IMR-90 (cell line): ENCODE data around the gene ATP6V0A4. TPM values are rescaled to one million over a fixed set of nuclear protein-coding genes. Genes with fewer than 3 reads are reported as not detected.

Source experiments
- ATAC-seq: fragments of 200-7000 bp; cut with Tn5 transposase; 2 replicates; pipeline ENCODE4 v1.9.1; 2020; ENCODE audit warnings: low read depth, mild to moderate bottlenecking, moderate library complexity
- BruUV-seq: library from RNA; stranded (reverse); fragments of 400-500 nt; replicated peaks from 2 replicates; lab custom pipeline; 2021; lab: Mats Ljungman, UMichigan
- CTCF ChIA-PET: fragments of 300-600 bp; formaldehyde crosslinking; extraction: SDS; loops from one replicate; lab custom pipeline; 2021; ENCODE audit warnings: antibody characterized with exemption; lab: Yijun Ruan, JAX
- POLR2A ChIA-PET: fragments of 300-600 bp; sonication (Branson Sonifier 250); formaldehyde crosslinking; loops from one replicate; lab custom pipeline; 2022; ENCODE audit warnings: antibody characterized with exemption; ENCODE audit not compliant: unreplicated experiment; lab: Charles Lee
- DNase-seq: peaks from one replicate; pipeline ENCODE4 v3.0.0; 2013
- H2AFZ ChIP-seq: replicated peaks from 2 replicates; pipeline ENCODE3; 2013; ENCODE audit warnings: low read length, mild to moderate bottlenecking; ENCODE audit not compliant: poor library complexity
- H2AK5ac ChIP-seq: 2 replicates; pipeline ENCODE4 v1.6.1; 2013; ENCODE audit warnings: low read depth, low read length, inconsistent platforms
- H2AK9ac ChIP-seq: replicated peaks from 2 replicates; pipeline ENCODE3; 2013; ENCODE audit warnings: mild to moderate bottlenecking, low read depth, low read length, moderate library complexity; ENCODE audit not compliant: poor library complexity
- H2BK120ac ChIP-seq: 2 replicates; pipeline ENCODE4 v1.6.1; 2013; ENCODE audit warnings: low read depth, low read length, inconsistent platforms
- H2BK15ac ChIP-seq: 3 replicates; pipeline ENCODE4 v1.6.1; 2013; ENCODE audit warnings: low read depth, low read length, inconsistent platforms
- H2BK20ac ChIP-seq: 2 replicates; pipeline ENCODE4 v1.6.1; 2013; ENCODE audit warnings: low read depth, mild to moderate bottlenecking, inconsistent platforms, low read length, moderate library complexity
- H2BK5ac ChIP-seq: 2 replicates; pipeline ENCODE4 v1.6.1; 2013; ENCODE audit warnings: mild to moderate bottlenecking, low read depth, low read length, inconsistent platforms; ENCODE audit not compliant: poor library complexity, severe bottlenecking
- H3K14ac ChIP-seq: replicated peaks from 2 replicates; pipeline ENCODE4 v1.6.1; 2013; ENCODE audit warnings: low read depth, low read length, inconsistent platforms
- H3K18ac ChIP-seq: 2 replicates; pipeline ENCODE4 v1.6.1; 2013; ENCODE audit warnings: low read depth, low read length, control low read depth
- H3K23ac ChIP-seq: 2 replicates; pipeline ENCODE4 v1.6.1; 2013; ENCODE audit warnings: low read depth, low read length, inconsistent platforms
- H3K27ac ChIP-seq: 2 replicates; pipeline ENCODE4 v1.5.1; 2013; ENCODE audit warnings: mild to moderate bottlenecking, control low read depth, low read length; ENCODE audit not compliant: insufficient read depth
- H3K27me3 ChIP-seq: 2 replicates; pipeline ENCODE4 v1.6.1; 2013; ENCODE audit warnings: low read length; ENCODE audit not compliant: control insufficient read depth, insufficient read depth
- H3K36me3 ChIP-seq: 2 replicates; pipeline ENCODE4 v1.6.1; 2013; ENCODE audit warnings: low read length, mixed read lengths; ENCODE audit not compliant: control insufficient read depth, insufficient read depth
- H3K4ac ChIP-seq: 2 replicates; pipeline ENCODE4 v1.6.1; 2013; ENCODE audit warnings: low read depth, low read length, inconsistent platforms
- H3K4me1 ChIP-seq: 2 replicates; pipeline ENCODE4 v1.6.1; 2013; ENCODE audit warnings: low read length, mixed read lengths; ENCODE audit not compliant: control insufficient read depth, insufficient read depth
- H3K4me2 ChIP-seq: 2 replicates; pipeline ENCODE4 v1.6.1; 2013; ENCODE audit warnings: low read depth, mild to moderate bottlenecking, control low read depth, low read length, moderate library complexity
- H3K4me3 ChIP-seq: 2 replicates; pipeline ENCODE4 v1.5.1; 2013; ENCODE audit warnings: low read depth, mild to moderate bottlenecking, control low read depth, low read length, moderate library complexity; ENCODE audit not compliant: insufficient read depth
- H3K56ac ChIP-seq: 2 replicates; pipeline ENCODE4 v1.6.1; 2013; ENCODE audit warnings: low read length, inconsistent platforms; ENCODE audit not compliant: insufficient read depth; ENCODE audit errors: extremely low read depth
- H3K79me1 ChIP-seq, 2 experiments: 2 replicates each; pipeline ENCODE4 v1.6.1; 2013; ENCODE audit warnings: low read length in 2 of 2, inconsistent platforms in 1 of 2, low read depth in 1 of 2
- H3K9ac ChIP-seq: 2 replicates; pipeline ENCODE4 v1.6.1; 2013; ENCODE audit warnings: low read depth, low read length, control low read depth
- H3K9me1 ChIP-seq: 2 replicates; pipeline ENCODE4 v1.6.1; 2013; ENCODE audit warnings: low read length, inconsistent platforms; ENCODE audit not compliant: insufficient read depth
- H3K9me3 ChIP-seq: 2 replicates; pipeline ENCODE4 v1.6.1; 2013; ENCODE audit warnings: low read length; ENCODE audit not compliant: control insufficient read depth, insufficient read depth
- H4K20me1 ChIP-seq: 2 replicates; pipeline ENCODE4 v1.6.1; 2013; ENCODE audit warnings: low read length, inconsistent platforms; ENCODE audit not compliant: insufficient read depth
- H4K5ac ChIP-seq: 2 replicates; pipeline ENCODE4 v1.6.1; 2013; ENCODE audit warnings: mild to moderate bottlenecking, low read depth, low read length, control low read depth
- H4K8ac ChIP-seq, 2 experiments: 2 replicates each; pipeline ENCODE4 v1.6.1; 2013; ENCODE audit warnings: low read depth in 2 of 2, low read length in 2 of 2, control low read depth in 1 of 2, inconsistent platforms in 1 of 2
- H4K91ac ChIP-seq: 2 replicates; pipeline ENCODE4 v1.6.1; 2013; ENCODE audit warnings: low read depth, low read length, inconsistent platforms; ENCODE audit not compliant: insufficient read depth
- BHLHE40 ChIP-seq: fragments of 150-350 bp; IDR thresholded peaks from 2 replicates; pipeline ENCODE4 v1.6.1; 2016; ENCODE audit warnings: mild to moderate bottlenecking, low read depth, low read length
- CTCF ChIP-seq: conservative IDR thresholded peaks from 2 replicates; pipeline ENCODE4 v1.5.1; 2012; ENCODE audit warnings: mild to moderate bottlenecking, low read depth, low read length, improper control_type of control experiment
- FOS ChIP-seq: fragments of 150-350 bp; IDR thresholded peaks from 2 replicates; pipeline ENCODE4 v1.6.1; 2016; ENCODE audit warnings: low read depth, low read length
- MAFK ChIP-seq: IDR thresholded peaks from 2 replicates; pipeline ENCODE4 v1.6.1; 2012; ENCODE audit warnings: low read depth, low read length, improper control_type of control experiment
- MAZ ChIP-seq: IDR thresholded peaks from 2 replicates; pipeline ENCODE4 v1.6.1; 2012; ENCODE audit warnings: low read depth, mild to moderate bottlenecking, low read length, improper control_type of control experiment, moderate library complexity, borderline replicate concordance
- MXI1 ChIP-seq: IDR thresholded peaks from 2 replicates; pipeline ENCODE4 v1.6.1; 2012; ENCODE audit warnings: low read depth, mild to moderate bottlenecking, low read length, moderate library complexity, borderline replicate concordance
- NFE2L2 ChIP-seq: fragments of 150-350 bp; IDR thresholded peaks from 2 replicates; pipeline ENCODE4 v1.6.1; 2016; ENCODE audit warnings: low read depth, mild to moderate bottlenecking, low read length
- POLR2A ChIP-seq: IDR thresholded peaks from 2 replicates; pipeline ENCODE4 v1.6.1; 2012; ENCODE audit warnings: mild to moderate bottlenecking, low read depth, low read length
- RCOR1 ChIP-seq: IDR thresholded peaks from 2 replicates; pipeline ENCODE4 v1.6.1; 2012; ENCODE audit warnings: mild to moderate bottlenecking, low read length, improper control_type of control experiment; ENCODE audit not compliant: insufficient replicate concordance
- RFX5 ChIP-seq: IDR thresholded peaks from 2 replicates; pipeline ENCODE4 v1.8.0; 2012; ENCODE audit warnings: low read depth, mild to moderate bottlenecking, low read length, moderate library complexity
- SMC3 ChIP-seq: fragments of 150-350 bp; IDR thresholded peaks from 2 replicates; pipeline ENCODE4 v1.6.1; 2016; ENCODE audit warnings: low read depth, mild to moderate bottlenecking, antibody characterized with exemption, low read length, moderate library complexity
- WGBS, 2 experiments: methylation state at CpG; one replicate each; pipeline versions ENCODE4 v1.1.5 to v1.1.7; 2013; ENCODE audit warnings: missing lambda C conversion rate in 2 of 2; ENCODE audit not compliant: insufficient read length in 1 of 2; ENCODE audit errors: extremely low coverage in 2 of 2; 5-methylcytosine and 5-hydroxymethylcytosine counted together
- dilution Hi-C: fragments of 300-500 bp; cut with HindIII; formaldehyde crosslinking; loops from one replicate; pipeline ENCODE4 v1.14.3; 2018; ENCODE audit warnings: low sequenced_read_pairs; ENCODE audit not compliant: unreplicated experiment
- in situ Hi-C: fragments of 300-500 bp; cut with MboI; formaldehyde crosslinking; loops from 3 replicates; pipeline ENCODE4 v1.14.3; 2019; ENCODE audit warnings: low sequenced_read_pairs, inconsistent platforms, mixed read lengths
- intact Hi-C: fragments of 100-400 bp; cut with micrococcal nuclease; formaldehyde crosslinking; loops from 2 replicates; pipeline ENCODE4 v1.10.0; 2022
- polyA plus RNA-seq, 3 experiments: library from polyadenylated mRNA; depleted of rRNA; stranded (reverse); fragments of >200 nt; gene quantifications; 2 replicates each; pipeline ENCODE4 v1.2.3, GENCODE V29; 2012; ENCODE audit warnings: low replicate concordance in 1 of 3
- total RNA-seq: library from RNA; depleted of rRNA; stranded (reverse); fragments of >200 nt; gene quantifications from 2 replicates; pipeline ENCODE4 v1.2.3, GENCODE V29; 2012
- TF ChIP-seq, protein P1 (sequence below): fragments of 150-350 bp; IDR thresholded peaks from 2 replicates; pipeline ENCODE4 v1.6.1; 2017; ENCODE audit warnings: mild to moderate bottlenecking, antibody characterized with exemption, low read length, low read depth
- TF ChIP-seq, protein P2 (sequence below): fragments of 150-350 bp; IDR thresholded peaks from 2 replicates; pipeline ENCODE4 v1.6.1; 2016; ENCODE audit warnings: low read depth, mild to moderate bottlenecking, low read length, moderate library complexity, borderline replicate concordance

ATP6V0A4 gene
- total and polyA plus RNA-seq, 2 of the 4 experiments (the other 2 are of a cell fraction), result 0.05 to 0.18 TPM

DNA sequence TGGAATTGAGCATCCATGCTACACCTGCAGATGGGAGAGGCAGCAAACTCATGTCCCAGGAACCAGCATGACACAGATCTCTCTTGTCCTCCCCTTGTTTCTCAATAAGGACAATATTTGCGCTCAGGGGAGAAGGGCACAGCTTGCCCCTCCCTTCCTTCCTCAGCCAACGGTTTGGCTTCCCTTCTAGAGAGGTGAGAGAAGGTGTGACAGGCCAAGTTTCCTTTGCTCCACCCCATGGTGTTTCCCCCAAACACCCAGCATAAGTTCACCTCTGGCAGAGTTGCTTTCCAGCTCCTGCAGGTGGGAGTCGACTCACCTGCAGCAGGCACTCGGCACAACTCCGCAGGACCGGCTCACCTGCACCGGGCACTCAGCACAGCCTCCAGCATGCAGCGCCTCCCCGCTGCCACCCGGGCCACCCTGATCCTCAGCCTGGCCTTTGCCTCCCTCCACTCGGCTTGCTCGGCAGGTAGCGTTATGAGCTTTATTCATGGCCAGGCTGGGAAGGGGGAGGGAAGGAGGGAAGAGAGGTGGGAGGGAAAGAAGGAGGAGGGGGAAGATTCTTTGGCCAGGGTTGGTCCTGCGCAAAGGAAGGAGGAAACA, at the start of gene ATP6V0A4, which contains the start of gene TMEM213 (continued):
- TF ChIP-seq SMC3 (no peak), RFX5 (no peak)

DNA sequence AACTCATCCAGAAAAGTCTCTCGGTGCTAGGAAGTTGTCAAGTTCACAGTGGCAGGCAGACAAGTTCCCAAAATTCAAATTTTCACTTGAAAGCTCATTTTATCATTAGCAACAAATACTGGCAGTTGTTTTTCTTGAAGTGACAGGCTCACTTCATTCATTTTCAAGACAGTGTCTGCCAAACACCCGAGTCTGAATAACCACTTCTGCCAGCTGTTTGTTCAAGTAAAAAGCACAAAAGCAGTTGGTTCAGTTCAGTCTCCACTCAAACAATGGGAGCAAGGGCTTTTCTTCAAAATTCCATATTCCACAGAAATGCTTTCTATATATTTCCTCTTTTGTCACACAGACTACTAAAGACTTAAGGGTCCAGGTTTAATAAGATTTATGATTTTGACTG, 47.7 kb upstream of the ATP6V0A4 start:
- no peak overlapping the region for H2AK5ac ChIP-seq
- no peak overlapping the region for H3K4ac ChIP-seq
- H3K18ac ChIP-seq, result no peak overlapping the region
- CTCF ChIA-PET, result interaction anchor here (0.7 kb wide), 1 partner anchor 41 kb away, joined by 3 read pairs; no protein-coding TSS in a partner anchor
- ATAC-seq (no peak), DNase-seq (no peak)
- no peak overlapping the region for H2AFZ ChIP-seq
- intact Hi-C loops (loop anchor here (2.0 kb wide), 1 partner anchor 21 kb away; no protein-coding TSS in a partner anchor), in situ Hi-C loops (no loop called here), dilution Hi-C loops (no loop called here)
- H3K23ac ChIP-seq, result no peak overlapping the region
- no peak overlapping the region for H3K4me3 ChIP-seq
- no peaks in the 10 kb centered on the region; the same call in none of the 2 replicates for H3K36me3 ChIP-seq
- H3K4me1 ChIP-seq, result peaks cover 2% of the 10 kb centered on the region; the same call in 1 of the 2 replicates
- H2AK9ac ChIP-seq, result no peak overlapping the region
- no peaks in the 10 kb centered on the region for H3K9me1 ChIP-seq
- H2BK5ac ChIP-seq, result no peak overlapping the region
- H3K27me3 ChIP-seq, result no peaks in the 10 kb centered on the region
- no peak overlapping the region for H4K8ac ChIP-seq
- no peak overlapping the region for H2BK15ac ChIP-seq
- POLR2A ChIA-PET, result no interaction called here
- H3K9ac ChIP-seq, result no peak overlapping the region
- no peak overlapping the region for H2BK20ac ChIP-seq
- H3K14ac ChIP-seq, result no peak overlapping the region
- no peak overlapping the region for H4K5ac ChIP-seq
- no peak overlapping the region for H3K4me2 ChIP-seq
- H3K79me1 ChIP-seq, result no peaks in the 10 kb centered on the region
- 33% methylated on average over 1 of the region's 2 CpGs; no CpG with 5 or more reads in 1 of the 2 experiments for WGBS, 2 experiments
- no peak overlapping the region for H4K91ac ChIP-seq
- no peaks in the 10 kb centered on the region for H3K9me3 ChIP-seq
- no peaks in the 10 kb centered on the region for H4K20me1 ChIP-seq
- no peak overlapping the region for H3K56ac ChIP-seq
- no peak overlapping the region for H3K27ac ChIP-seq
- no peak overlapping the region for H2BK120ac ChIP-seq
- BruUV-seq, result no TSS peak
- TF ChIP-seq CTCF, result no peak
- TF ChIP-seq RFX5, result no peak
- TF ChIP-seq BHLHE40, result no peak
- TF ChIP-seq POLR2A, result no peak
- TF ChIP-seq, protein P1, sequence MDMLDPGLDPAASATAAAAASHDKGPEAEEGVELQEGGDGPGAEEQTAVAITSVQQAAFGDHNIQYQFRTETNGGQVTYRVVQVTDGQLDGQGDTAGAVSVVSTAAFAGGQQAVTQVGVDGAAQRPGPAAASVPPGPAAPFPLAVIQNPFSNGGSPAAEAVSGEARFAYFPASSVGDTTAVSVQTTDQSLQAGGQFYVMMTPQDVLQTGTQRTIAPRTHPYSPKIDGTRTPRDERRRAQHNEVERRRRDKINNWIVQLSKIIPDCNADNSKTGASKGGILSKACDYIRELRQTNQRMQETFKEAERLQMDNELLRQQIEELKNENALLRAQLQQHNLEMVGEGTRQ, result no peak
- TF ChIP-seq MAZ, result no peak
- no peak for TF ChIP-seq FOS
- TF ChIP-seq SMC3, result no peak
- no peak for TF ChIP-seq MXI1
- TF ChIP-seq, protein P2, sequence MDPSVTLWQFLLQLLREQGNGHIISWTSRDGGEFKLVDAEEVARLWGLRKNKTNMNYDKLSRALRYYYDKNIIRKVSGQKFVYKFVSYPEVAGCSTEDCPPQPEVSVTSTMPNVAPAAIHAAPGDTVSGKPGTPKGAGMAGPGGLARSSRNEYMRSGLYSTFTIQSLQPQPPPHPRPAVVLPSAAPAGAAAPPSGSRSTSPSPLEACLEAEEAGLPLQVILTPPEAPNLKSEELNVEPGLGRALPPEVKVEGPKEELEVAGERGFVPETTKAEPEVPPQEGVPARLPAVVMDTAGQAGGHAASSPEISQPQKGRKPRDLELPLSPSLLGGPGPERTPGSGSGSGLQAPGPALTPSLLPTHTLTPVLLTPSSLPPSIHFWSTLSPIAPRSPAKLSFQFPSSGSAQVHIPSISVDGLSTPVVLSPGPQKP, result no peak
- no peak for TF ChIP-seq MAFK
- TF ChIP-seq RCOR1, result no peak
- TF ChIP-seq NFE2L2, result no peak
